ENCODE data around the gene ASIP.

Gene ASIP

DNA sequence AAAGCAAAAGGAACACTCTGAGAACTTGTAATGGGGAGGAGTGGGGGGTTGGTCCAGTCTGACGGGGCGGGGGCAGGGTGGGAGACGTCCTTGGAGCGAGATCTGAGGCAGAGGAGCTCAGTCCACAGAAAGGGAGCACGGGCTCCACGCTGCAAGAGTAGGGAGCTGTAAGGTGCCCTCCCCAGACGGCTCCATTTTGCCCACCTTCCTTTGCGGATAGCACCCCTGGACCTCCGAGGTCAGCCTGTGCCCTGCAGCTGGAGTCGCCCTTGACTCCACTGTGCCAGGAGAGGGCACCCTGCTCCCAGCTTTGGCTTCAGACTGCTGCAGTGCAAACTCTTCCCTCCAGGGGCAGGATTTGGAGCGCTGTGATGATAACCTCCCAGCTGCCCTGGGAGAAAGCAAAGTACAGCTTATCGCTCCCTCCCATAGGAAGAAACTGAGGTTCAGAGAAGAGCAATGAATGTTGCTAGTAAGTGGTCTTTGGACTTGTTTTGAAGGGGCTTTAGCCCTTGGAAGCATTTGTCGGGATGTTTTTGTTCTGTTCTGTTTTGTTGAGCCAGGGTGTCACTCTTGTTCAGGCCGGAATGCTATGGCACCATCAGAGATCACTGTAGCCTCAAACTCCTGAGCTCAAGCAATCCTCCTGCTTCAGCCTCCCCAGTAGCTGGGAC, 71.5 kb downstream of the ASIP start:
- DNase-seq: peak; percentile 66

DNA sequence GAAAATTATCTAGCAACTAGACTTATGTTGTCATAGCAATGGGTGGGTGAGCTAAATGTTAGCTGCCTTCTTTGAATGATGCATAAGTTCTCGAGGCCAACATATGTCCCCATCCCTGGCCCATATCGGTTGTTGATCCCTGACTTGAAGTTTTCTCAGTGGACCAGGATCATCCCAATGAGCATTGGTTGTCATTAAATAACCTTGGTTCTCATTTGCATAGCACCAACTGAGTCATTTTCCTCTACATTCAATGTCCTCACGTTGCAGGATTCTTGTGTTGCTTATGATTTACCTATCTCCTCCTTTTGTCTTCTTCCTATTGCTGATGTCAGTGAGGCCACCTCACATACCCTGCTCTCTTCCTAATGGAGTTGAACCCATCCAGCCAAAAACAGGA, 74.0 kb downstream of the ASIP start:
- DNase-seq: no peak

DNA sequence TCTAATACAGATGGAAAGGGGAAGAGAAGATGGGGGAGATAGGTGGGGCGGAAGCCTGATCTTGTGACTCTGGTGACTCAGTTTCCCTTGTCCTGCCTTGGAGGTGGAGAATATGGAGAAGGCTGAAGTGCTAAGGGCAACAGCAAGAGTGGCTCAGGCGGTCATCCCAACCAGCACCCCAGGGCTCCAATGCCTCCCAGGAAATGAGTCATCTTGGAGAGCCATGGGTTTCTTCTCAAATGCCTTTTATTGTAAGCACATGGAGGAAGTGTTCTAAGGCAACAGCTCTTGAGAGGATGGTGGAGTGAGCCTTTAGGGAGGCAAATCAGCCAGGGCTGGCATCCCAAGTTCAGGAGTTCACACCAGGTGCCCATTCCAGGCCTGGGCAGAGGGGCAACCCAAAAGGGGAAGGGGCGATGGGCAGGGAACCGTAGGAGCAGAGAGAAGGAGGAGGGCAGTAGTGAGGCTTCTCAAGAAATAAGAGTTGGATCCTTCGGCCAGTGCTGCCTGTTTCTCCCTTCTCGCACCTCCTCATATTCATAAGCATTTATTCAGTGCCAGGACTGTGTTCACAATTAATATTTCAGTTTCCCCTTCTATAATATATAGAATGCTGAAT, 75.1 kb downstream of the ASIP start:
- DNase-seq: no peak
